Measurements from ENCODE around the gene IL3. TPM values are rescaled to one million over a fixed set of nuclear protein-coding genes. Genes with fewer than 3 reads are reported as not detected.

Gene IL3
- total and polyA plus RNA-seq, 2 of the 4 experiments (the other 2 are of a cell fraction): not detected

DNA sequence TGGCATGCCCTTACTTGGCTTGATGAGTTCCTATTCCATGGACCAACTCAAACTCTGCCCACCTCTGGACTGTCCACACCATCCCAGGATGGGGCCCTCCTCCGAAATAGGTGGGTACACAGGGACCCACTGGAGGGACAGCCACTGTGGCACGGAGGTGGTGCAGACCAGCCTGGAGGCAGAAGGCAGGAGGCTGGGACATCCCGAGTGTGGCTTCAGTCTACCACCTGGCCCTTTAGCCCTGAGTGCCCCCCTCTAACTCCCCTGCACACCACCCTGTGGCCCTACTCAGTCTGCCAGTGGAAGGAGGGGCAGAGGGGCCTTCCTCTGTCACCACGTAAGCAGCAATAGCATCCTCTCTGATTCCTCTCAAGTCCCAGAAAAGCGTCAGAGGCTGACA is 3.7 kb downstream of the IL3 start:
- H3K36me3 ChIP-seq (ENCODE audit: control insufficient read depth, insufficient read depth, low read length): no peaks in the 10 kb centered on the region
- H4K5ac ChIP-seq (ENCODE audit: low read depth, low read length): no peak overlapping the region
- ChIA-PET POLR2A (ENCODE audit: unreplicated experiment) (no interaction called here), CTCF (interaction anchor here (1.0 to 1.5 kb wide), 3 partner anchors 109 to 126 kb away, joined by 3 read pairs; no protein-coding TSS in a partner anchor)
- no peak overlapping the region for H3K23ac ChIP-seq (ENCODE audit: low read depth, low read length)
- H2AK5ac ChIP-seq (ENCODE audit: low read depth, low read length): peak overlapping the region; percentile 5; the same call in 1 of the 2 replicates
- no peaks in the 10 kb centered on the region for H3K79me1 ChIP-seq (ENCODE audit: low read depth in 1 of 2, low read length in 2 of 2)
- no peak overlapping the region for H2BK120ac ChIP-seq (ENCODE audit: low read depth, low read length)
- in situ Hi-C loops (cut with MboI; ENCODE audit: low sequenced_read_pairs) (loop anchor here (10.0 kb wide), 1 partner anchor 301 kb away; the partner anchor contains the start of gene SLC22A5), dilution Hi-C loops (cut with HindIII; ENCODE audit: low sequenced_read_pairs, unreplicated experiment) (no loop called here), intact Hi-C loops (cut with micrococcal nuclease) (loop anchor here (2.0 to 10.0 kb wide), 3 partner anchors 117 to 431 kb away; partner anchors contain the start of gene IRF1)
- H3K56ac ChIP-seq (ENCODE audit: extremely low read depth, insufficient read depth, low read length): no peak overlapping the region
- TF ChIP-seq BHLHE40 (IDR thresholded peaks at IDR 0.05; ENCODE audit: low read depth, low read length) (no peak), MAFK (IDR thresholded peaks at IDR 0.05; ENCODE audit: low read depth, low read length) (no peak), MAZ (IDR thresholded peaks at IDR 0.05; ENCODE audit: borderline replicate concordance, low read depth, low read length) (no peak), RAD21 (IDR thresholded peaks at IDR 0.05; ENCODE audit: low read length) (no peak), MXI1 (IDR thresholded peaks at IDR 0.05; ENCODE audit: borderline replicate concordance, low read depth, low read length) (no peak), FOS (IDR thresholded peaks at IDR 0.05; ENCODE audit: low read depth, low read length) (no peak), RFX5 (IDR thresholded peaks at IDR 0.05; ENCODE audit: low read depth, low read length) (no peak), NFE2L2 (IDR thresholded peaks at IDR 0.05; ENCODE audit: low read depth, low read length) (no peak), RCOR1 (IDR thresholded peaks at IDR 0.05; ENCODE audit: insufficient replicate concordance, low read length) (no peak), CHD1 (IDR thresholded peaks at IDR 0.05; ENCODE audit: low read depth, low read length) (no peak), CEBPB (IDR thresholded peaks at IDR 0.05; ENCODE audit: low read depth, low read length) (no peak), SMC3 (IDR thresholded peaks at IDR 0.05; ENCODE audit: low read depth, low read length) (no peak), POLR2A (IDR thresholded peaks at IDR 0.05; ENCODE audit: low read depth, low read length) (no peak)
- TF ChIP-seq, protein P1, sequence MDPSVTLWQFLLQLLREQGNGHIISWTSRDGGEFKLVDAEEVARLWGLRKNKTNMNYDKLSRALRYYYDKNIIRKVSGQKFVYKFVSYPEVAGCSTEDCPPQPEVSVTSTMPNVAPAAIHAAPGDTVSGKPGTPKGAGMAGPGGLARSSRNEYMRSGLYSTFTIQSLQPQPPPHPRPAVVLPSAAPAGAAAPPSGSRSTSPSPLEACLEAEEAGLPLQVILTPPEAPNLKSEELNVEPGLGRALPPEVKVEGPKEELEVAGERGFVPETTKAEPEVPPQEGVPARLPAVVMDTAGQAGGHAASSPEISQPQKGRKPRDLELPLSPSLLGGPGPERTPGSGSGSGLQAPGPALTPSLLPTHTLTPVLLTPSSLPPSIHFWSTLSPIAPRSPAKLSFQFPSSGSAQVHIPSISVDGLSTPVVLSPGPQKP (IDR thresholded peaks at IDR 0.05; ENCODE audit: borderline replicate concordance, low read depth, low read length): no peak
- TF ChIP-seq, protein P2, sequence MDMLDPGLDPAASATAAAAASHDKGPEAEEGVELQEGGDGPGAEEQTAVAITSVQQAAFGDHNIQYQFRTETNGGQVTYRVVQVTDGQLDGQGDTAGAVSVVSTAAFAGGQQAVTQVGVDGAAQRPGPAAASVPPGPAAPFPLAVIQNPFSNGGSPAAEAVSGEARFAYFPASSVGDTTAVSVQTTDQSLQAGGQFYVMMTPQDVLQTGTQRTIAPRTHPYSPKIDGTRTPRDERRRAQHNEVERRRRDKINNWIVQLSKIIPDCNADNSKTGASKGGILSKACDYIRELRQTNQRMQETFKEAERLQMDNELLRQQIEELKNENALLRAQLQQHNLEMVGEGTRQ (IDR thresholded peaks at IDR 0.05; ENCODE audit: low read depth, low read length): no peak
- TF ChIP-seq, protein P3, sequence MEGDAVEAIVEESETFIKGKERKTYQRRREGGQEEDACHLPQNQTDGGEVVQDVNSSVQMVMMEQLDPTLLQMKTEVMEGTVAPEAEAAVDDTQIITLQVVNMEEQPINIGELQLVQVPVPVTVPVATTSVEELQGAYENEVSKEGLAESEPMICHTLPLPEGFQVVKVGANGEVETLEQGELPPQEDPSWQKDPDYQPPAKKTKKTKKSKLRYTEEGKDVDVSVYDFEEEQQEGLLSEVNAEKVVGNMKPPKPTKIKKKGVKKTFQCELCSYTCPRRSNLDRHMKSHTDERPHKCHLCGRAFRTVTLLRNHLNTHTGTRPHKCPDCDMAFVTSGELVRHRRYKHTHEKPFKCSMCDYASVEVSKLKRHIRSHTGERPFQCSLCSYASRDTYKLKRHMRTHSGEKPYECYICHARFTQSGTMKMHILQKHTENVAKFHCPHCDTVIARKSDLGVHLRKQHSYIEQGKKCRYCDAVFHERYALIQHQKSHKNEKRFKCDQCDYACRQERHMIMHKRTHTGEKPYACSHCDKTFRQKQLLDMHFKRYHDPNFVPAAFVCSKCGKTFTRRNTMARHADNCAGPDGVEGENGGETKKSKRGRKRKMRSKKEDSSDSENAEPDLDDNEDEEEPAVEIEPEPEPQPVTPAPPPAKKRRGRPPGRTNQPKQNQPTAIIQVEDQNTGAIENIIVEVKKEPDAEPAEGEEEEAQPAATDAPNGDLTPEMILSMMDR (conservative IDR thresholded peaks at IDR 0.05; ENCODE audit: low read depth, low read length): no peak
- H2BK5ac ChIP-seq (ENCODE audit: low read depth, low read length, poor library complexity, severe bottlenecking): no peak overlapping the region
- no peak overlapping the region for H2BK20ac ChIP-seq (ENCODE audit: low read depth, low read length)
- no peak overlapping the region for H3K27ac ChIP-seq (ENCODE audit: insufficient read depth, low read length)
- no peaks in the 10 kb centered on the region; the same call in 1 of the 2 replicates for H3K27me3 ChIP-seq (ENCODE audit: control insufficient read depth, insufficient read depth, low read length)
- H3K18ac ChIP-seq (ENCODE audit: low read depth, low read length): no peak overlapping the region
- H2BK15ac ChIP-seq (ENCODE audit: low read depth, low read length): no peak overlapping the region
- H3K4ac ChIP-seq (ENCODE audit: low read depth, low read length): no peak overlapping the region
- DNase-seq: no peak
- no peak overlapping the region for H3K9ac ChIP-seq (ENCODE audit: low read depth, low read length)
- H3K4me3 ChIP-seq (ENCODE audit: insufficient read depth, low read depth, low read length): no peak overlapping the region
- peak overlapping the region; percentile 26 for H2AFZ ChIP-seq (replicated peaks; ENCODE audit: low read length, poor library complexity)
- 17% methylated on average over 1 of the region's 5 CpGs; no CpG with 5 or more reads in 1 of the 2 experiments for WGBS, 2 experiments (ENCODE audit: extremely low coverage in 2 of 2, insufficient read length in 1 of 2)
- H4K20me1 ChIP-seq (ENCODE audit: insufficient read depth, low read length): no peaks in the 10 kb centered on the region
- no peak overlapping the region for H3K4me2 ChIP-seq (ENCODE audit: low read depth, low read length)
- no peak overlapping the region for H3K14ac ChIP-seq (replicated peaks; ENCODE audit: low read depth, low read length)
- H3K4me1 ChIP-seq (ENCODE audit: control insufficient read depth, insufficient read depth, low read length): 0 out of 2 replicates have a peak, but pooled peaks cover 2% of the 10 kb centered on the region
- peak overlapping the region; percentile 34 for H2AK9ac ChIP-seq (replicated peaks; ENCODE audit: low read depth, low read length, poor library complexity)
- no peaks in the 10 kb centered on the region for H3K9me1 ChIP-seq (ENCODE audit: insufficient read depth, low read length)
- no peak for ATAC-seq (ENCODE audit: low read depth)
- no peak overlapping the region for H4K8ac ChIP-seq (ENCODE audit: low read depth in 2 of 2, low read length in 2 of 2)
- no peak overlapping the region for H4K91ac ChIP-seq (ENCODE audit: insufficient read depth, low read depth, low read length)
- H3K9me3 ChIP-seq (ENCODE audit: control insufficient read depth, insufficient read depth, low read length): no peaks in the 10 kb centered on the region
- no TSS peak for BruUV-seq (replicated peaks)
